Lower leg skin (tissue), 4 donors: ENCODE measurements around the gene SPTAN1. TPM values are rescaled to one million over a fixed set of nuclear protein-coding genes. Genes with fewer than 3 reads are reported as not detected.

ENCODE experiments used
- DNase-seq, 2 donors: peaks; one replicate each; pipeline ENCODE4 v3.0.0-alpha.2; 2019; ENCODE audit warnings: low spot score in 2 of 2
- H3K4me3 ChIP-seq: fragments of 200-600 bp; sonication (generic); 2 replicates; pipeline ENCODE4 v1.5.1; 2017; ENCODE audit warnings: mild to moderate bottlenecking, low read depth; ENCODE audit not compliant: poor library complexity, severe bottlenecking
- CTCF ChIP-seq, 3 donors: fragments of 450-650 bp; IDR thresholded peaks; one replicate each; pipeline ENCODE4 v1.5.1; 2016; ENCODE audit warnings: antibody characterized with exemption in 3 of 3, mild to moderate bottlenecking in 3 of 3, moderate library complexity in 2 of 3
- POLR2A ChIP-seq, 2 donors: fragments of 450-650 bp; IDR thresholded peaks; one replicate each; pipeline ENCODE4 v1.6.1; 2016 to 2017; ENCODE audit warnings: antibody characterized with exemption in 2 of 2, mild to moderate bottlenecking in 1 of 2, moderate library complexity in 1 of 2
- WGBS, 2 donors: methylation state at CpG; one replicate each; pipeline ENCODE4 v1.1.5; 2018; 5-methylcytosine and 5-hydroxymethylcytosine counted together
- intact Hi-C: fragments of 100-400 bp; cut with DNase I; formaldehyde crosslinking; loops from one replicate; pipeline ENCODE4 v1.15.0; 2023; ENCODE audit warnings: low total_unique reads
- total RNA-seq, 4 donors: library from RNA; depleted of rRNA; stranded (reverse); fragments of >200 nt; gene quantifications; one replicate each; pipeline ENCODE4 v1.1.0, GENCODE V29; 2016

Gene SPTAN1
- total RNA-seq, 4 donors from 2014 or later, result 223 to 331 (median 293) TPM

- intact Hi-C loops, result no loop called here
- TF ChIP-seq POLR2A (IDR thresholded peaks at IDR 0.05) (no peak), CTCF (IDR thresholded peaks at IDR 0.05) (no peak)
Observed at GRCh38 chr9:128551657-128552152, 682 bp upstream of the SPTAN1 start.

GRCh38 chr9:128552744-128553440 is 505 bp downstream of the SPTAN1 start:
- peak; percentile 27 to 91 for DNase-seq
- 1% methylated on average over 32 to 38 of the region's 59 CpGs for WGBS, 2 donors
- TF ChIP-seq CTCF (IDR thresholded peaks at IDR 0.05) (no peak), POLR2A (IDR thresholded peaks at IDR 0.05) (no peak)
- intact Hi-C loops, result no loop called here
- peak overlapping the region; percentile 98 for H3K4me3 ChIP-seq

More at GRCh38 chr9:128551657-128552152, 682 bp upstream of the SPTAN1 start:
- peak overlapping the region; percentile 24 for H3K4me3 ChIP-seq
- DNase-seq, result no peak
- 1 to 2% methylated on average over 20 to 22 of the region's 22 CpGs for WGBS, 2 donors

- TF ChIP-seq POLR2A (IDR thresholded peaks at IDR 0.05) (no peak), CTCF (IDR thresholded peaks at IDR 0.05) (no peak)
- no peak overlapping the region for H3K4me3 ChIP-seq
- no peak for DNase-seq
- intact Hi-C loops, result no loop called here
- WGBS, 2 donors, result 17 to 21% methylated on average over 6 of the region's 6 CpGs
Observed at GRCh38 chr9:128553728-128554127, 1.3 kb downstream of the SPTAN1 start.

GRCh38 chr9:128554155-128554862 is 1.9 kb downstream of the SPTAN1 start:
- TF ChIP-seq POLR2A (IDR thresholded peaks at IDR 0.05) (no peak), CTCF (IDR thresholded peaks at IDR 0.05) (no peak)
- DNase-seq, result peak; percentile 42 to 88
- intact Hi-C loops, result no loop called here
- 14 to 26% methylated on average over 5 of the region's 5 CpGs for WGBS, 2 donors
- no peak overlapping the region for H3K4me3 ChIP-seq

- WGBS, 2 donors, result 16 to 30% methylated on average over 9 of the region's 9 CpGs
- intact Hi-C loops, result no loop called here
- peak in 1 of 2 donors; percentile 21 for DNase-seq
- TF ChIP-seq POLR2A (IDR thresholded peaks at IDR 0.05), result no peak
- no peak for TF ChIP-seq CTCF (IDR thresholded peaks at IDR 0.05)
- H3K4me3 ChIP-seq, result no peak overlapping the region
Observed at GRCh38 chr9:128555180-128555721, 2.9 kb downstream of the SPTAN1 start.
